HepG2 (cell line): ENCODE results near the gene ELOVL5. TPM values are rescaled to one million over a fixed set of nuclear protein-coding genes. Genes with fewer than 3 reads are reported as not detected.
A peak's percentile ranks its signal among the peaks of the same experiment; 100 is the strongest.

Experiments
- AGO2 ChIP-seq: fragments of 200-400 bp; formaldehyde crosslinking; optimal IDR thresholded peaks from 2 replicates; pipeline ENCODE3; 2017; ENCODE audit warnings: mild to moderate bottlenecking, low read depth, low read length, moderate library complexity
- FOXP4 ChIP-seq: sonication (generic); formaldehyde crosslinking; IDR thresholded peaks from 2 replicates; pipeline ENCODE4 v1.4.0; 2020; ENCODE audit warnings: missing genetic modification reagents
- GMEB1 ChIP-seq: sonication (generic); formaldehyde crosslinking; IDR thresholded peaks from 2 replicates; pipeline ENCODE4 v1.5.1; 2020; ENCODE audit warnings: missing genetic modification reagents, mild to moderate bottlenecking, borderline replicate concordance
- HOXA3 ChIP-seq: sonication (generic); formaldehyde crosslinking; IDR thresholded peaks from 2 replicates; pipeline ENCODE4 v1.5.0; 2020; ENCODE audit warnings: missing genetic modification reagents
- PHF20 ChIP-seq: sonication (generic); formaldehyde crosslinking; IDR thresholded peaks from 2 replicates; pipeline ENCODE4 v1.5.0; 2020; ENCODE audit warnings: mild to moderate bottlenecking, missing genetic modification reagents
- PRDM4 ChIP-seq: sonication (generic); formaldehyde crosslinking; IDR thresholded peaks from 2 replicates; pipeline ENCODE4 v1.9.0; 2021; ENCODE audit warnings: missing genetic modification reagents, borderline replicate concordance
- PRPF4 ChIP-seq: fragments of 200-400 bp; formaldehyde crosslinking; IDR thresholded peaks from 2 replicates; pipeline ENCODE4 v1.6.1; 2016; ENCODE audit warnings: low read length, low read depth; ENCODE audit not compliant: poor library complexity, severe bottlenecking
- RAD51 ChIP-seq: fragments of 450-650 bp; IDR thresholded peaks from 2 replicates; pipeline ENCODE4 v1.6.1; 2016; ENCODE audit warnings: borderline replicate concordance
- SIN3A ChIP-seq: IDR thresholded peaks from 2 replicates; pipeline ENCODE4 v1.6.1; 2011; ENCODE audit warnings: low read depth, mild to moderate bottlenecking, control low read depth, low read length, borderline replicate concordance
- XBP1 ChIP-seq: sonication (generic); formaldehyde crosslinking; IDR thresholded peaks from 2 replicates; pipeline ENCODE4 v1.5.0; 2020; ENCODE audit warnings: missing genetic modification reagents
- ZNF350 ChIP-seq: sonication (generic); formaldehyde crosslinking; IDR thresholded peaks from 2 replicates; pipeline ENCODE4 v1.4.0; 2020; ENCODE audit warnings: mild to moderate bottlenecking, low read depth, missing genetic modification reagents, borderline replicate concordance
- ZNF550 ChIP-seq: sonication (generic); formaldehyde crosslinking; IDR thresholded peaks from 2 replicates; pipeline ENCODE4 v1.4.0; 2020; ENCODE audit warnings: mild to moderate bottlenecking, missing genetic modification reagents, borderline replicate concordance
- polyA plus RNA-seq, 8 experiments: library from polyadenylated mRNA; depleted of rRNA in 3 of 8; stranded (reverse) in 7 of 8; unstranded in 1 of 8; fragments of >200 nt; fragmentation: Illumina TruSeq in 4 of 8; extraction: Trizol in 4 of 8; gene quantifications; 2 replicates each; pipeline versions ENCODE4 v1.2.1 to v1.2.3, GENCODE V29; 2011 to 2016; ENCODE audit warnings: low read depth in 4 of 8, missing spikeins in 1 of 8, mixed read lengths in 1 of 8; ENCODE audit not compliant: insufficient read depth in 1 of 8
- total RNA-seq, 5 experiments: library from RNA; depleted of rRNA; stranded (reverse); fragments of >200 nt; fragmentation: Illumina TruSeq; extraction: Trizol; gene quantifications; 2 replicates each; pipeline ENCODE4 v1.2.3, GENCODE V29; 2016; ENCODE audit warnings: low read depth in 1 of 5

ELOVL5 gene
- total and polyA plus RNA-seq, 2 of the 13 experiments (the other 11 are each of a cell fraction or from before 2014, with no cell fraction given), result 50.1 to 72.4 TPM

- no peak for TF ChIP-seq PRDM4 (CRISPR knock-in tag)
- no peak for TF ChIP-seq PRPF4
- no peak for TF ChIP-seq ZNF550 (CRISPR knock-in tag)
- no peak for TF ChIP-seq FOXP4 (CRISPR knock-in tag)
- no peak for TF ChIP-seq GMEB1 (CRISPR knock-in tag)
- no peak for TF ChIP-seq ZNF350 (CRISPR knock-in tag)
- TF ChIP-seq RAD51, result no peak
- no peak for TF ChIP-seq PHF20 (CRISPR knock-in tag)
- TF ChIP-seq HOXA3, result 0 out of 2 replicates have a peak, but pooled peaks have one; percentile 11
- no peak for TF ChIP-seq AGO2
- TF ChIP-seq SIN3A, result no peak
- no peak for TF ChIP-seq XBP1
- TF ChIP-seq, all 625 proteins: peak for 12
Observed at GRCh38 chr6:53294095-53294494, 54.7 kb downstream of the ELOVL5 start (continued).
